Measurements from ENCODE around the gene WWTR1.
A peak's percentile ranks its signal among the peaks of the same experiment; 100 is the strongest.

Gene WWTR1

GRCh38 chr3:149655826-149656574 is 1.8 kb downstream of the WWTR1 start:
- no peak for DNase-seq (ENCODE audit: low read depth)
- no peak for TF ChIP-seq CTCF (conservative IDR thresholded peaks at IDR 0.05; ENCODE audit: low read depth, low read length)
- peak overlapping the region; percentile 88 for H3K4me3 ChIP-seq (ENCODE audit: low read depth, low read length)

- DNase-seq (ENCODE audit: low read depth): peak; percentile 35
- H3K4me3 ChIP-seq (ENCODE audit: low read depth, low read length): peak overlapping the region; percentile 16
- no peak for TF ChIP-seq CTCF (conservative IDR thresholded peaks at IDR 0.05; ENCODE audit: low read depth, low read length)
Observed at GRCh38 chr3:149654188-149654601, 3.6 kb downstream of the WWTR1 start.

- no peak overlapping the region for H3K4me3 ChIP-seq (ENCODE audit: low read depth, low read length)
- TF ChIP-seq CTCF (conservative IDR thresholded peaks at IDR 0.05; ENCODE audit: low read depth, low read length): no peak
- DNase-seq (ENCODE audit: low read depth): no peak
Observed at GRCh38 chr3:149653564-149653963, 4.3 kb downstream of the WWTR1 start.

- no peak for DNase-seq (ENCODE audit: low read depth)
- H3K4me3 ChIP-seq (ENCODE audit: low read depth, low read length): no peak overlapping the region
- TF ChIP-seq CTCF (conservative IDR thresholded peaks at IDR 0.05; ENCODE audit: low read depth, low read length): no peak
Observed at GRCh38 chr3:149653136-149653535, 4.7 kb downstream of the WWTR1 start.

- no peak overlapping the region for H3K4me3 ChIP-seq (ENCODE audit: low read depth, low read length)
- DNase-seq (ENCODE audit: low read depth): no peak
- no peak for TF ChIP-seq CTCF (conservative IDR thresholded peaks at IDR 0.05; ENCODE audit: low read depth, low read length)
Observed at GRCh38 chr3:149650828-149651227, 7.0 kb downstream of the WWTR1 start.

- TF ChIP-seq CTCF (conservative IDR thresholded peaks at IDR 0.05; ENCODE audit: low read depth, low read length): no peak
- no peak for DNase-seq (ENCODE audit: low read depth)
- H3K4me3 ChIP-seq (ENCODE audit: low read depth, low read length): no peak overlapping the region
Observed at GRCh38 chr3:149648525-149648924, 9.3 kb downstream of the WWTR1 start.

GRCh38 chr3:149647812-149648211 is 10.0 kb downstream of the WWTR1 start:
- no peak overlapping the region for H3K4me3 ChIP-seq (ENCODE audit: low read depth, low read length)
- no peak for TF ChIP-seq CTCF (conservative IDR thresholded peaks at IDR 0.05; ENCODE audit: low read depth, low read length)
- no peak for DNase-seq (ENCODE audit: low read depth)

Data from choroid plexus epithelial cell (primary cell).